Kidney (tissue), 14 donors: ENCODE results near the gene RAB20. TPM values are rescaled to one million over a fixed set of nuclear protein-coding genes. Genes with fewer than 3 reads are reported as not detected.

ENCODE experiments used
- DNase-seq, 5 donors: peaks; one replicate each; pipeline ENCODE4 v3.0.0-alpha.2; 2013 to 2020
- FAIRE-seq: peaks from 2 replicates; lab custom pipeline; 2012; peaks lifted over from hg19 to GRCh38; lab: Jason Lieb, UNC
- H3K27ac ChIP-seq, 2 donors: one replicate each; pipeline ENCODE4 v1.7.0; 2013; ENCODE audit warnings: low read depth in 2 of 2, low read length in 2 of 2, inconsistent platforms in 1 of 2
- H3K27me3 ChIP-seq: one replicate; pipeline ENCODE4 v1.7.1; 2013; ENCODE audit warnings: low read length, inconsistent platforms; ENCODE audit not compliant: control insufficient read depth, insufficient read depth
- H3K36me3 ChIP-seq, 3 donors: one replicate each; pipeline versions ENCODE4 v1.7.0 to v1.7.1; 2013; ENCODE audit warnings: low read length in 3 of 3, control low read depth in 1 of 3, inconsistent platforms in 1 of 3; ENCODE audit not compliant: insufficient read depth in 3 of 3, control insufficient read depth in 2 of 3
- H3K4me1 ChIP-seq, 3 donors: one replicate each; pipeline versions ENCODE4 v1.7.0 to v1.7.1; 2013; ENCODE audit warnings: low read length in 3 of 3, inconsistent platforms in 1 of 3, low read depth in 1 of 3; ENCODE audit not compliant: control insufficient read depth in 2 of 3, insufficient read depth in 2 of 3
- H3K4me3 ChIP-seq, 3 donors: one replicate each; pipeline versions ENCODE4 v1.7.0 to v1.8.1; 2013; ENCODE audit warnings: low read length in 3 of 3, control low read depth in 1 of 3, inconsistent platforms in 1 of 3
- H3K9ac ChIP-seq, 3 donors: one replicate each; pipeline versions ENCODE4 v1.7.0 to v1.7.1; 2013; ENCODE audit warnings: low read length in 3 of 3, control low read depth in 1 of 3, inconsistent platforms in 1 of 3
- H3K9me3 ChIP-seq, 3 donors: one replicate each; pipeline versions ENCODE4 v1.7.0 to v1.7.1; 2013; ENCODE audit warnings: low read length in 3 of 3, control low read depth in 1 of 3, inconsistent platforms in 1 of 3; ENCODE audit not compliant: control insufficient read depth in 2 of 3, insufficient read depth in 1 of 3
- CTCF ChIP-seq: IDR thresholded peaks from 3 replicates; pipeline ENCODE4 v1.5.1; 2012; ENCODE audit warnings: mild to moderate bottlenecking, moderate library complexity, borderline replicate concordance; ENCODE audit not compliant: insufficient read depth; ENCODE audit errors: extremely low read depth
- intact Hi-C: fragments of 100-400 bp; cut with DNase I; formaldehyde crosslinking; loops from one replicate; pipeline ENCODE4 v1.11.1; 2022
- polyA plus RNA-seq: library from polyadenylated mRNA; stranded (reverse); fragments of 350-450 nt; fragmentation: Illumina TruSeq; extraction: RNeasy Lipid Tissue Mini Kit (QIAGEN cat#74804); gene quantifications from one replicate; pipeline ENCODE4 v1.2.3, GENCODE V29; 2014; ENCODE audit warnings: low read depth, low replicate concordance; ENCODE audit not compliant: insufficient read depth
- total RNA-seq: library from RNA; stranded (reverse); fragmentation: NEBNext Ultra II Directional; extraction: Animal tissue kit (Norgen Biotek cat#: 25700); gene quantifications from one replicate; pipeline ENCODE4 v1.2.1, GENCODE V29; 2021
- donor health status: control.
- donor health status: control.
- donor health status: control.
- donor health status: control.
- donor health status: control.
- donor health status: DM: yes; HTN: yes; CAD: no.
- donor health status: Normal renal cell carcinoma (clear cell type).

The RAB20 gene
- total and polyA plus RNA-seq, 2 donors from 2014 or later, result 33.6 to 47.7 TPM

GRCh38 chr13:110479648-110480047 is 81.9 kb downstream of the RAB20 start:
- TF ChIP-seq CTCF, result no peak
- Histone ChIP-seq H3K27me3 (no peaks in the 10 kb centered on the region), H3K27ac (no peak overlapping the region), H3K36me3 (peaks cover 10 to 69% (median 29%) of the 10 kb centered on the region in 3 donors), H3K9ac (no peak overlapping the region), H3K4me3 (no peak overlapping the region), H3K9me3 (no peaks in the 10 kb centered on the region), H3K4me1 (no peaks in the 10 kb centered on the region)
- FAIRE-seq, result no peak
- intact Hi-C loops, result no loop called here
- DNase-seq, result peak in 1 of 5 donors; percentile 88

- no peak overlapping the region for H3K4me3 ChIP-seq
- FAIRE-seq, result no peak
- no peaks in the 10 kb centered on the region for H3K4me1 ChIP-seq
- H3K27ac ChIP-seq, result no peak overlapping the region
- no peak overlapping the region for H3K9ac ChIP-seq
- peak in 1 of 5 donors; percentile 73 for DNase-seq
- peaks cover 14 to 68% (median 30%) of the 10 kb centered on the region in 3 donors for H3K36me3 ChIP-seq
- intact Hi-C loops, result no loop called here
- no peaks in the 10 kb centered on the region for H3K9me3 ChIP-seq
- TF ChIP-seq CTCF, result no peak
- no peaks in the 10 kb centered on the region for H3K27me3 ChIP-seq
These were observed 82.3 kb downstream of the RAB20 start for GRCh38 chr13:110479215-110479545.

DNA sequence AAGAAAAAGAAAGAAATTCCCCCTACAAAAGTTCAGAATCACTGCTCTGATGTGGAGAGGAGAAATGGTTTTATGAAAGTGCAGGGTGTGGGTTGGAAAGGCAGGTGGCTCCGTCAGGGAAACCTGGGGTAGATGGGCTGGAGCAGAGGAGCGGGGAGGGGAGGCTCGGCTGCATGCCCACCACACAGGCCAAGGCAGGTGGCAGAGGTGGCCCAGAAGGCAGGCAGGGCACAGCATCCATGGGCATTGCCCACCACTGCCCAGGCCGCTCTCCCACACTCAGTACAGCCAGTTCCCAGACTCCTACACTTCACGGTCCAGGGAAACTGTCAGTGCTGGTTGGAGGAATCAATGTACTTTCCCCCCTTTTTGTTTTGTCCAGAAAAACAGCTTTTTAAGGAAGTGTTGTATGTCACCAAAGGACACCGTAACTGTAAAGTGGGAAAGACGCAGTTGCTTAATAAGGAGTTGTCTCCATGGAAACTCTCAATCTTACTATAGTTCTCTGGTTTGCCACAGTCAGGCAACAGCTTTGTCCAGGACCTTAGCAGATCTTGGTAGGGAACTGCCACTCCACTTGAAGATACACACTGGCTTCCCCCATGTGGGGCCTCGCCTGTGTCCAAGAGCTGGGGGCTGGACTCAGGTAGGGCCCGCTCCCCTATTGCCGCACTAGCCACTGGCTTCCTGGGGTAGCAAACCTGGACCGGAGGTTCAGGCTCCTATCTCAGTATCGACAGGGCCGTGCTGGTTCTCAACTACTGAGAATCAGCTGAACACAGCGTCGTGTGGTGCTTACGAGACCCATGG is 82.9 kb downstream of the RAB20 start:
- no peaks in the 10 kb centered on the region for H3K9me3 ChIP-seq
- TF ChIP-seq CTCF, result no peak
- no peaks in the 10 kb centered on the region for H3K4me1 ChIP-seq
- peaks cover 14 to 66% (median 28%) of the 10 kb centered on the region in 3 donors for H3K36me3 ChIP-seq
- H3K27me3 ChIP-seq, result no peaks in the 10 kb centered on the region
- peak in 1 of 5 donors; percentile 55 for DNase-seq
- H3K27ac ChIP-seq, result no peak overlapping the region
- intact Hi-C loops, result no loop called here
- no peak overlapping the region for H3K4me3 ChIP-seq
- no peak overlapping the region for H3K9ac ChIP-seq
- FAIRE-seq, result no peak
